Heart left ventricle (tissue), 16 donors: ENCODE measurements around the gene SERPINB10. TPM values are rescaled to one million over a fixed set of nuclear protein-coding genes. Genes with fewer than 3 reads are reported as not detected.

ENCODE experiments used
- ATAC-seq, 4 donors: fragments of 200-7000 bp; cut with Tn5 transposase; one replicate each; pipeline ENCODE4 v1.9.1; 2020 to 2022; ENCODE audit warnings: moderate library complexity in 4 of 4, mild to moderate bottlenecking in 3 of 4, moderate number of reproducible peaks in 1 of 4
- DNase-seq, 5 donors: peaks; one replicate each; pipeline ENCODE4 v3.0.0-alpha.2; 2020
- H3K27ac ChIP-seq, 12 donors: fragments of 200-600 bp; sonication (generic) in 4 of 12; one replicate each; pipeline versions ENCODE4 v1.5.0 to v1.8.0; 2016 to 2022; ENCODE audit warnings: mild to moderate bottlenecking in 2 of 12
- H3K27me3 ChIP-seq, 9 donors: fragments of 200-600 bp; sonication (generic) in 2 of 9; one replicate each; pipeline versions ENCODE4 v1.5.1 to v1.8.0; 2016 to 2022; ENCODE audit warnings: mild to moderate bottlenecking in 3 of 9
- H3K36me3 ChIP-seq, 9 donors: fragments of 200-600 bp; sonication (generic) in 2 of 9; one replicate each; pipeline versions ENCODE4 v1.5.0 to v1.8.0; 2018 to 2022; ENCODE audit warnings: mild to moderate bottlenecking in 2 of 9
- H3K4me1 ChIP-seq, 12 donors: fragments of 200-600 bp; sonication (generic) in 4 of 12; one replicate each; pipeline versions ENCODE4 v1.5.0 to v1.8.0; 2016 to 2022; ENCODE audit warnings: mild to moderate bottlenecking in 3 of 12
- H3K4me3 ChIP-seq, 12 donors: fragments of 200-600 bp; sonication (generic) in 4 of 12; one replicate each; pipeline versions ENCODE4 v1.5.0 to v1.8.0; 2017 to 2022; ENCODE audit warnings: mild to moderate bottlenecking in 9 of 12, moderate library complexity in 4 of 12
- H3K9me3 ChIP-seq, 12 donors: fragments of 200-600 bp; sonication (generic) in 4 of 12; one replicate each; pipeline versions ENCODE4 v1.5.0 to v1.8.0; 2016 to 2022; ENCODE audit warnings: mild to moderate bottlenecking in 1 of 12
- POLR2A ChIP-seq, 2 donors: fragments of 450-650 bp; IDR thresholded peaks; one replicate each; pipeline ENCODE4 v1.6.1; 2017; ENCODE audit warnings: antibody characterized with exemption in 2 of 2, mild to moderate bottlenecking in 2 of 2, moderate library complexity in 2 of 2
- whole genome bisulfite sequencing, 4 donors: extraction: QIAGEN DNeasy Blood & Tissue Kit in 2 of 4; methylation state at CpG; one replicate each; pipeline versions ENCODE4 v1.1.5 to v1.1.7; 2013 to 2018; 5-methylcytosine and 5-hydroxymethylcytosine counted together
- intact Hi-C, 10 donors: fragments of 100-400 bp; cut with DNase I; formaldehyde crosslinking; loops; one replicate each; pipeline versions ENCODE4 v1.11.1 to v1.14.2; 2022
- long read RNA-seq, 3 donors: library from polyadenylated mRNA; unstranded; transcript quantifications; one replicate each; pipeline ENCODE4 v2.0.0, GENCODE V29; 2020 to 2021
- polyA plus RNA-seq, 2 donors: library from polyadenylated mRNA; stranded (reverse); fragments of 200-250 nt; gene quantifications; one replicate each; pipeline ENCODE4 v1.2.3, GENCODE V29; 2013
- total RNA-seq, 9 donors: library from RNA; depleted of rRNA in 2 of 9; stranded (reverse); fragments of >200 nt in 2 of 9; fragmentation: NEBNext Ultra II Directional in 3 of 9; extraction: Animal tissue kit (Norgen Biotek cat#: 25700) in 3 of 9; gene quantifications; one replicate each; pipeline versions ENCODE4 v1.1.0 to v1.2.4, GENCODE V29; 2016 to 2023
- TF ChIP-seq, protein P1 (sequence below), 12 donors: fragments of 200-600 bp; sonication (generic) in 4 of 12; IDR thresholded peaks; one replicate each; pipeline versions ENCODE4 v1.5.0 to v1.8.0; 2018 to 2022; ENCODE audit warnings: antibody characterized with exemption in 12 of 12, mild to moderate bottlenecking in 5 of 12
- donor health status: ischemic (EF 13 %, LVEDD 7.1; RV severe dilation, severe dysfunction).
- donor health status: healthy with polysubstance abuse.
- donor health status: DM: no; HTN: yes; CAD: no.
- donor health status: DM: no; HTN: no; CAD: no.
- donor health status: ischemic (EF 25% LVEDD 6.9; RV normal size, moderate dysfunction).
- donor health status: ischemic (EF 25% LVEDD 5.7; RV mildly dilated, moderate dysfunction).
- donor health status: healthy.
- donor health status: DM: yes; HTN: yes; CAD: no.
- donor health status: ischemic (EF 35%, LVEDD 5.7; RV mildly dilated, moderate dysfunction).
- donor health status: nonischemic (EF 11% LVEDD 7.7; RV severe dilation, severe dysfunction).
- donor health status: DM: yes; HTN: yes; CAD: no.
- donor health status: PGD.
- donor health status: ischemic (EF 29% LVEDD 5.4; RV normal size, mild dysfunction).
- donor health status: nonischemic (EF 23%, LVEDD 6.1; RV moderate dilation, normal function).

SERPINB10 gene, protein sequence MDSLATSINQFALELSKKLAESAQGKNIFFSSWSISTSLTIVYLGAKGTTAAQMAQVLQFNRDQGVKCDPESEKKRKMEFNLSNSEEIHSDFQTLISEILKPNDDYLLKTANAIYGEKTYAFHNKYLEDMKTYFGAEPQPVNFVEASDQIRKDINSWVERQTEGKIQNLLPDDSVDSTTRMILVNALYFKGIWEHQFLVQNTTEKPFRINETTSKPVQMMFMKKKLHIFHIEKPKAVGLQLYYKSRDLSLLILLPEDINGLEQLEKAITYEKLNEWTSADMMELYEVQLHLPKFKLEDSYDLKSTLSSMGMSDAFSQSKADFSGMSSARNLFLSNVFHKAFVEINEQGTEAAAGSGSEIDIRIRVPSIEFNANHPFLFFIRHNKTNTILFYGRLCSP
- total RNA-seq (under 1 TPM in 1 of 9 donors, not detected in 8; 0.20 TPM), polyA plus RNA-seq (not detected)
- long read RNA-seq, donor 1, result 0 reads
- long read RNA-seq, donor 2, result 0 reads
- long read RNA-seq, donor 3, result 0 reads

DNA sequence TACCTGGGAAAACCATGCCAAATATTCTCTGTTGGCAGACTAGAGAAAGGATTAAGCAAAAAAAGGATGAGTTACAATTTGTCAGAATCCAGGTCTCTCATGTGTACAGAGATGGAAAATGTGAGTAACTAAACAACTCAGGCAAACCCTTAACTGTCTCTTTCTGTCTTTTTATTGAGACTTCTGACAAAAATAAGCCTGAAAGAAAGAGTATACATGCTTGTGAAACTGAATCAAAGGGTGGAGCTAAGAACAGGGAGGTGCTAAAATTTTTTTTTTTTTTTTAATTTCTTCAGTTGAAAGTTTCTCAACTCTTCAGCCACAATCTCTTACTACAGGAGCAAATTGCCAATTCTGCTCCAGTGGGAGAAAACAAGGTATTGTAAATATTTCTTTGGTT is at the start of gene SERPINB10:
Gene SERPINB10 (plus strand): TSS at position 295 of the 400 bp plus-strand sequence. CDS start 7,553 bp downstream, outside the sequence.
- DNase-seq (no peak), ATAC-seq (no peak)
- Histone ChIP-seq H3K36me3 (no peaks in the 10 kb centered on the region), H3K9me3 (no peaks in the 10 kb centered on the region), H3K4me3 (no peak within 1 kb of the TSS), H3K27ac (no peak within 1 kb of the TSS), H3K4me1 (no peaks in the 10 kb centered on the region), H3K27me3 (no peaks in the 10 kb centered on the region)
- intact Hi-C loops, result no loop called here
- no peak for TF ChIP-seq POLR2A (IDR thresholded peaks at IDR 0.05)
- TF ChIP-seq, protein P1, sequence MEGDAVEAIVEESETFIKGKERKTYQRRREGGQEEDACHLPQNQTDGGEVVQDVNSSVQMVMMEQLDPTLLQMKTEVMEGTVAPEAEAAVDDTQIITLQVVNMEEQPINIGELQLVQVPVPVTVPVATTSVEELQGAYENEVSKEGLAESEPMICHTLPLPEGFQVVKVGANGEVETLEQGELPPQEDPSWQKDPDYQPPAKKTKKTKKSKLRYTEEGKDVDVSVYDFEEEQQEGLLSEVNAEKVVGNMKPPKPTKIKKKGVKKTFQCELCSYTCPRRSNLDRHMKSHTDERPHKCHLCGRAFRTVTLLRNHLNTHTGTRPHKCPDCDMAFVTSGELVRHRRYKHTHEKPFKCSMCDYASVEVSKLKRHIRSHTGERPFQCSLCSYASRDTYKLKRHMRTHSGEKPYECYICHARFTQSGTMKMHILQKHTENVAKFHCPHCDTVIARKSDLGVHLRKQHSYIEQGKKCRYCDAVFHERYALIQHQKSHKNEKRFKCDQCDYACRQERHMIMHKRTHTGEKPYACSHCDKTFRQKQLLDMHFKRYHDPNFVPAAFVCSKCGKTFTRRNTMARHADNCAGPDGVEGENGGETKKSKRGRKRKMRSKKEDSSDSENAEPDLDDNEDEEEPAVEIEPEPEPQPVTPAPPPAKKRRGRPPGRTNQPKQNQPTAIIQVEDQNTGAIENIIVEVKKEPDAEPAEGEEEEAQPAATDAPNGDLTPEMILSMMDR (IDR thresholded peaks at IDR 0.05), result no peak

DNA sequence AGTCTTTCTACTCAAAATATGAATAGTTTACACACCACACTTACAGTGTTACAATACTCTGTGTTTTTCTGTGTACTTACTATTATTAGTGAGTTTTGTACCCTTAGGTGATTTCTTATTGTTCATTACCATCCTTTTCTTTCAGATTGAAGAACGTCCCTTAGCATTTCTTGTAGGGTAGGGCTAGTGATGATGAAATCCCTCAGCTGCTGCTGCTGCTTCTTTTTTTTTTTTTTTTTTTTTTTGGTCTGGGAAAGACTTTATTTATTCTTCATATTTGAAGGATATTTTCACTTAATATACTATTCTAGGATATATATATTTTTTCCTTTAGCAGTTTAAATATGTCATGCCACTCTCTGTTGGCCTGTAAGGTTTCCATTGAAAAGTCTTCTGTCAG is 49.3 kb upstream of the SERPINB10 start:
- H3K27me3 ChIP-seq, result peaks cover 0 to 25% (median 0%) of the 10 kb centered on the region in 9 donors
- no peak overlapping the region for H3K27ac ChIP-seq
- peaks cover 0 to 12% (median 0%) of the 10 kb centered on the region in 12 donors for H3K9me3 ChIP-seq
- intact Hi-C loops, result no loop called here
- H3K36me3 ChIP-seq, result no peaks in the 10 kb centered on the region
- ATAC-seq, result no peak
- no peak for DNase-seq
- H3K4me3 ChIP-seq, result no peak overlapping the region
- WGBS, 4 donors, result 38 to 59% (median 45%) methylated on average over 1 of the region's 1 CpG
- H3K4me1 ChIP-seq, result no peaks in the 10 kb centered on the region
- TF ChIP-seq POLR2A (IDR thresholded peaks at IDR 0.05), result no peak
- TF ChIP-seq, protein P1 (IDR thresholded peaks at IDR 0.05), result no peak

DNA sequence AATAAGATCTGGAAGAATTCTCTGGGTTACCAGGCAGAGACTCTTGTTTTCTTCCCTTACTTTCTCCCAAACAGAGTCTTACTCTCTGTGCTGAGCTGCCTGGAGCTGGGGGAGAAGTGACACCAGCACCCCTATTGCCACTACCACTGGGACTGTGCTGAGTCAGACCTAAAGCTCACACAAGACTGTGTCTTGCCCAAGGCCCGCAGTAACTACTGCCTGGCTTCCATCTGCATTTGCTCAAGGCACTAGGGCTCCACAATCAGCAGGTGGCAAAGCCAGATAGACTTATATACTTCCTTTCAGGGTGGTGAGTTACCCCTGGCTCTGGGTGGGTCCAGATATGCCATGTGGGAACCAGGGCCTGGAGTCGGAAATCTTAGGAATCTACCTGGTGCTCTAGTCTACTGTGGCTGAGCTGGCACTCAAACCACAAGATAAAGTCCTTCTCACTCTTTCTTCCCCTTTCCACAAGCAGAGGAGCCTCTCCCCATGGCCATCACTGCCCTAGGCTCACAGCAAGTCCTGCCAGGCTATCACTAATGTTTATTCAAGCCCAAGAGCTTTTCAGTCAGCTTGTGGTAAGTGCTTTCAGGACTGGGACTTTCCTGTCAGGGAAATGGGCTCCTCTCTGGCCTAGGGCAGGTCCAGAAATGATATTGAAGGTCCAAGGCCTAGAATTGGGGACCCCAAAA is 47.8 kb upstream of the SERPINB10 start:
- peaks cover 0 to 25% (median 0%) of the 10 kb centered on the region in 9 donors for H3K27me3 ChIP-seq
- 75 to 83% (median 80%) methylated on average over 2 of the region's 2 CpGs for WGBS, 4 donors
- intact Hi-C loops, result no loop called here
- H3K4me3 ChIP-seq, result no peak overlapping the region
- no peaks in the 10 kb centered on the region for H3K36me3 ChIP-seq
- no peak overlapping the region for H3K27ac ChIP-seq
- H3K9me3 ChIP-seq, result peaks cover 0 to 6% (median 0%) of the 10 kb centered on the region in 12 donors
- TF ChIP-seq, protein P1 (IDR thresholded peaks at IDR 0.05), result no peak
- no peak for TF ChIP-seq POLR2A (IDR thresholded peaks at IDR 0.05)
- DNase-seq (no peak), ATAC-seq (no peak)
- no peaks in the 10 kb centered on the region for H3K4me1 ChIP-seq

DNA sequence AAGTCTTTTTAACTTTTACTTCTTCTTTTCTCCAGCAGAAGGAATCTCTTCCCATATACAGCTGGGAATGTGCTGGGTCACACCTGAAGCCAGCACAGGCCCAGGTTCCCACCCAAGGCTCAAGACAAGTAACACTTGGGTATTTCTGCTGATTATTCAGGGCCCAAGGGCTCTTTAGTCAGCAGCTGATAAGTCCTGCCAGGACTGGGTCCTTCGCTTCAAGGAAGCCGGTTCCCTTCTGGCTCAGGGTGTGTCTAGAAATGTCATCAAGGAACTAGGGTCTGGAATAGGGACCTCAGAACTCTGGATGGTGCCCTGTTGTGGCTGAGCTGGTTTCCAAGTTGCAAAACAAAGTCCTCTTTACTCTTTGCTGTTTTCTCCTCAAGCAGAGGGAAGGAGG is 47.2 kb upstream of the SERPINB10 start:
- no peaks in the 10 kb centered on the region for H3K4me1 ChIP-seq
- intact Hi-C loops, result no loop called here
- H3K27me3 ChIP-seq, result peaks cover 0 to 25% (median 0%) of the 10 kb centered on the region in 9 donors
- WGBS, 4 donors, result 61 to 100% (median 91%) methylated on average over 2 of the region's 2 CpGs
- no peak overlapping the region for H3K27ac ChIP-seq
- no peaks in the 10 kb centered on the region for H3K36me3 ChIP-seq
- no peak overlapping the region for H3K4me3 ChIP-seq
- no peak for DNase-seq
- H3K9me3 ChIP-seq, result peaks cover 0 to under 1% (median 0%) of the 10 kb centered on the region in 12 donors
- ATAC-seq, result no peak
- TF ChIP-seq, protein P1 (IDR thresholded peaks at IDR 0.05), result no peak
- TF ChIP-seq POLR2A (IDR thresholded peaks at IDR 0.05), result no peak
